ENCODE data around the gene DDX56. TPM values are rescaled to one million over a fixed set of nuclear protein-coding genes. Genes with fewer than 3 reads are reported as not detected.

The DDX56 gene
- polyA plus RNA-seq, 3 donors, result 74.3 to 79.6 (median 79.2) TPM

DNA sequence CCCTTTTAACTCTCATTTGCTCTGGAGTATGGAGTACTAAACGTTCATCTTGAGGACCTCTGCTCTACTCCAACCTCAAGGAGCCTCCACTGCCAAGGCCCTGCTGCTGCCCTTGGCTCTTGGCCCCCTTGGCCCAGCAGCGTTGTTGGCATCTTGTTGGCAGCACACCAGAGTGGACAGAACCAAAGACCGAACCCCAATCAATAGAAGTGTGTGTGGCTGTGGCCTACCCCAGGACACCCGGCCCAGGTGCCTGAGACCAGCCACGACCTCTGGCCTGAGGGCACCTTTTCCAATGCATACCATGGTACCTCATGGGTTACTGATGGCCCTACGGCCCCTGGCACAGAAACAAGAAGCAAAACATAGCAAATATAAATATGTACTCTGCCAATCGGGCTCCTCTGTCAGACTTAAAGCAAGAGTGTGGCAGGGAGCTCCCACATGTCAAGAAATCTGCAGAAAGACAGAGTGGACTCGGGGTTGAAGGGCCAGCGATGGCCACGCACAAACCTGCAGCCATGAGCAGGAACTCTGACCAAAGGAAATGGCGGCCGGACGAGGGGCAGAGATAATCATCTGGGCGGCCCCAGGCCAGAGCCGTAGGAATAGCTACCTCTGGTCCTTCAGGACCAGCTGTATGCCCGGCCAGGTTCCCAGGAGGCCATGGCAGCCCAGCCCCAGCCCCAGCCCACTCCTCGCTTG is 35.5 kb downstream of the DDX56 start:
- no peak for DNase-seq (ENCODE audit: low read depth in 3 of 3, low spot score in 2 of 3)

DNA sequence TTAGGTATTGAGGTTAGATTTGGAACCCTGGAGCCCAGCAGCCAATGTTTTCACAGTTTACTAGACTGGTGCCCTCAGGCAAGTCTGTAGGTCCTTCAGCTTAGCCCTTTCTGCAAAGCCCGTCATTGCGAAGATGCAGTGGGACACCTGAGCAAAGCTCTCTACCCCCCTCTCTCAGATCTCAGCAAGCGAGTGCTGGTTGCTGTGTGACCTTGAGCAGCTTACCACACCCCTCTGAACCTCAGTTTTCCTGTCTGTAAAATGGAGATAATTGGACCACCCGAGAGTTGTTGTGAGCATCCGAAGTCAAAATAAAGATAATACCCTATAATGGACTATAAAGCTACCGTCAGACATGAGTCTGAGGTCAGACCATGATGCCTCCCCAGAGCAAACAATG is 36.3 kb downstream of the DDX56 start:
- DNase-seq (ENCODE audit: low read depth in 3 of 3, low spot score in 2 of 3), result no peak

DNA sequence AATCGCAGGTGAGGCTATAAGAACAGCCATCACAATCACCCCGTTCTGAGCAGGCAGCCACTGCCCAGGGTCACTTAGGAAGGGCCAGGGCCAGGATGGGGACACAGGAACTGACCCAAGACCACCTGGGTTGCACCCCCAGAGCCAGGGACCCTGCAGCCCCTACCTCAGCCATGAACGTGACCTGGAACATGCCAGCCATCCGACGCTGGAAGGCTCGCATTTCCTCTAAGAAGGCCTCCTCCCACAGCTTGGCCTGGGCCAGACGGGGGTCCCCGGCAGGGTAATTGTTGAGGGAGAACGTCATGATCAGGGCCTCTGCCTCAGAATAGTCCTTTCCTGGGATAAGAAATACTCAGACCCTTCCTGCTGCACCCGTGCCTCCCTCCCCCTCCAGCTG is 37.6 kb downstream of the DDX56 start:
- DNase-seq (ENCODE audit: low read depth in 3 of 3, low spot score in 2 of 3), result no peak

DNA sequence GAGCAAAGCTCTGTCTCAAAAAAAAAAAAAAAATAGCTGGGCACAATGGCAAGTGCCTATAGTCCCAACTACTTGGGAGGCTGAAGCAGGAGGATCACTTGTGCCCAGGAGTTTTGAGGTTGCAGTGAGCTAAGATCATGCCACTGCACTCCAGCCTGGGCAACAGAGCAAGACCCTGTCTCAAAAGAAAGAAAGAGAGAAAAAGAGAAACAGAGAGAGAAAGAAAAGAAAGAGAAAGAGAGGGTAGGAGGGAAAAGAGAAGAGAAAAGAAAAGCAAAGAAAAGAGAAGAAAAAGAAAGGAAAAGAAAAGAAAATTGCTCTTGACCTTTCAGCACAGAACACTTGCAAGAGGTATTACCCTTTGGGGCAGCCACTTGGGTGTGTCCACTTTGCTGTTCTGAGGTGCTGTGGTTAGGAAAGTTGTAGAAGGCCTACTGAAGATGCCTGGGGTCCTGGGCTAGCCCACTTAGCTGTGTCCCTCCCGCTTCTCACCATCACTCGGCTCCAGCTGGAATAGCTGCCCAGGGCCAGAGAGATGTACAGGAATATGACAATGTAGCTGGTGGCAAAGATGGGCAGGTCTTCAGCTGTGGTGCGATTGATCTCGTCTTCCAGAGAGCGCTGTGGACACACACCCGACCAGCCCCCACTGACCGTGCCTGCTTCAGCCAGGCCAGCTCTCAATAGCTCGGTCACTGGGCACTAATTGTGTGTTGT is 38.2 kb downstream of the DDX56 start:
- no peak for DNase-seq (ENCODE audit: low read depth in 3 of 3, low spot score in 2 of 3)

DNA sequence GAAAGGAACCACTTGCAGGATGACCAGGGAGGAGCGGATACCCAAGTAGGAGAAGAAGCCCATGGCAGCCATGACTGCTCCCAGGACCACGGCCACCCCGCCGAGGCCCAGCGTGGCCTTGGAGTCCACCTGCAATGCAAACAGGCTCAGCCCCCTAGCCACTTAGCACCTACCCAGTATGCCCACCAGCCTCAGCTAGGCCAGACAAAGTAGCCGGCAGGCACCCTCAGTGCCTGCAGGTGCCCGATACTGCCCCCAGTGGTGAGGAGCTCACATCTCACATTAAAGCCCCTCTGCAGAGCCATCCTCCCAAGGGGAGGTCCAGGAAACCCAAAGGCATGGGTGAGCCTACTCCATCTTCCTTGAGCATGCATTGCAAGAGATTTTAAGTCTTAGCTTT is 39.2 kb downstream of the DDX56 start:
- no peak for DNase-seq (ENCODE audit: low read depth in 3 of 3, low spot score in 2 of 3)

DNA sequence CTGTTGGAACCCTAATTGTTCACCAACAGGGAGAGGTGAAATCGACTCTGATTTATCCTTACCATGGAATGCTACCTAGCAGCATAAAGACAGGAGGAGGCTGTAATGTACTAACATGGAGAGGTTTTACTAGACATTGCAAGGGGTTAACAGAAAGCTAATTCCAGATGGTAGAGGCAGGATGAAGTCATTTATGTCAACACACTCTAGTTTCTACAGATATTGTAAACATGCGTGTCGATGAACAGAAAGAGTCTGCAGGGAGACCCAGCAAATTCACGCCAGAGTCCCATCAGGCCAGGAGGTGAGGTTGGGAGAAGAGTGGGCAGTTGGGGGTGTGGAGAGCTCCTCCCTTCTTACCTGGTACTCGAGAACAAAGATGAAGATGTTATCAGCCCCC is 39.6 kb downstream of the DDX56 start:
- DNase-seq (ENCODE audit: low read depth in 3 of 3, low spot score in 2 of 3), result no peak

DNA sequence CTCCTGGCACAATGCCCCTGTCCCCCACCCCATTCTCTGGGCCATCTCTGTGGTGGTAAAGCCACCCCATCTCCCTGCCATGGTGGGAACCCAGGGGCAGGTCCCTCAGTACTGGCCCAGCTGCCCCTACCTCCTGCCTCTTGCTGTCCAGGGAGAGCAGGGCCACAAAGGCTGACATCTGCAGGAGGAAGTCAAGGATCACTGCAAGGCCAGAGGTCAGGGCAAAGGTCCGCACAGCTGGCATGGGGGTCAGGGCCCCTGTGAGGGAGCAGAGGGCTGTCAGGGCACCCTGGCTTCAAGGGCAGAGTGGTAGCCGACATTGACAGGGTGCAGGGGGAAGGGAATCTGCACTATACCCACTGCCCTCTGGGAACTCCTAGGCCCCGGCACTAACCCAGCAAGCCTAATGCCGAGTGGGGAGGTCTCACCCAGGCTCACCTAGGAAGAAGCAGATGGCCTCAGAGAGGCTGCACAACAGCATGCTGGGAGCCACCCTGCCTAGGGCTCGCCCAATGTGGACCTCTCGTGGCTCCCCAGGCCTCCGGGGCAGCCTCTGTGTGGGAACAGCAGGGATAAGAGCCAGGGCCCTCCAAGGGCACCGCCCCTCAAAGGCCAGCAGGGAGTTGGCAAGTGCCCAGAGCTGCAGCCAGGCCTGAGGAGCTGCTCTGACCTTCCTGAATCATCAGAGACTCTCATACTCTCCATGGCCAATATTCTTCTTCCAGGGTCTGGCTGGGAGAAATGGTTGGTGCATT is 40.2 kb downstream of the DDX56 start:
- no peak for DNase-seq (ENCODE audit: low read depth in 3 of 3, low spot score in 2 of 3)

DNA sequence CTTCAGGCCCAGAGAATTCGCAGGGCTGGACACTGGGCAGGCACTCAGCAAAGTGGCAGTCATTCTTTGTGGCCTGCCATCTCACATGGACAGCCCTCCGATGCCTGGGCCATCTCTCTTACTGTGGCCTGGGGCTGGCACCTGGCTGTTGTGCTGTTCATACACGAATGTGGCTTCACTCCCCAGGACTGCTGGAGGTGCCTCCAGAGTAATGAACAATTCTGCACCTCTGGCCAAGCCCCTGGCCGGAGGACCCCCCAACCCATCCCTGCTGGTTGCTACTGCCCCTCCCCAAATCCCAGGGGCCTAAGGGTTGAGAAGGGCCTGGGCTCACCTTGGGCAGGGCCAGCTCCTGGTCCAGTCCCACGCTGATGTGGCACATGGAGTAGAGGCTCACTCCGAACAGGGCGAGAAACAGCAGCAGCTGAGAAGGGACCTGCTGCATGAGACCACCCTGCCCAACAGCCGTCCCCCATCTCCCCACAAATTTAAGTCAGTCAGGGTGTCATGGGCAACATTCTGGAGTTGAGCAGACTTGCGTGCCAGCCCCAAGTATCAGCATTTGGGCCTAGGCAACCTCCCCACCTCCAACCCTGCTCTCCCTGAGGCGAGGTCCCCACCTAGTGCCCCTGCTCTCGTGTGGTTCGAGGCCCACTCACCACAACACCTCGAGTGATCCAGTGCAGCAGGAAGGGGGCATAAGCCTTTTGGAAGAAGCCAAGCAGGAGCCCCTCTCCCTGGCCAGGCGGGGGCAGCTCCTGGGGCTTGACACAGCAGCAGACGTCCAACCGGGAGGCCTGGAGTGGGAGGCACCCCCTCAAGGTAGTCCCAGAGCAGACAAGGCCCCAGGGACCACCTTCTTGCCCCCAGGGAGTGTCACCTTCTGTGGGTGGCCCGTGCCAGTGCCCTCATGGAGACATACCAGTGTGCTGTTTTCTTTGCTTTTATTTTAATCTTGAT is 42.0 kb downstream of the DDX56 start:
- DNase-seq (ENCODE audit: low read depth in 3 of 3, low spot score in 2 of 3), result no peak

DNA sequence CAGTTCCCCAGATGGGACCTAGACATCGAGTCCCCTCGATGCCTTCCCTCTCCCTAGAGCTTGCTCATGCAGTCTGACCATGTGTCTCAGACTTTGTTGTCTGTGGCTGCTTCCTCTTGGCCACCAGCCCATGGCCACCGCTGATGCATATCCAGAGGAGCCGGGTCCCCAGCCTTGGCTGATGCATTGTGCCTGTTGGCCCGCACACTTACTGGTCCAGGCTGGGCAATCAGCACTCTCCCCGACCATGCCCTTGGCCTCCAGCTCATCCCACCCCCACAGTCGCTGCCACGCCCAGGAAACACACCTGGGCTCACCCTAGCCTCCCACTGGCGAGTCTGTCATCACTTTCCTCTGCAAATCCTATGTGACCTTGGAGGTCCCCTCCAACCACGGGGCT is 42.7 kb downstream of the DDX56 start:
- DNase-seq (ENCODE audit: low read depth in 3 of 3, low spot score in 2 of 3), result no peak

DNA sequence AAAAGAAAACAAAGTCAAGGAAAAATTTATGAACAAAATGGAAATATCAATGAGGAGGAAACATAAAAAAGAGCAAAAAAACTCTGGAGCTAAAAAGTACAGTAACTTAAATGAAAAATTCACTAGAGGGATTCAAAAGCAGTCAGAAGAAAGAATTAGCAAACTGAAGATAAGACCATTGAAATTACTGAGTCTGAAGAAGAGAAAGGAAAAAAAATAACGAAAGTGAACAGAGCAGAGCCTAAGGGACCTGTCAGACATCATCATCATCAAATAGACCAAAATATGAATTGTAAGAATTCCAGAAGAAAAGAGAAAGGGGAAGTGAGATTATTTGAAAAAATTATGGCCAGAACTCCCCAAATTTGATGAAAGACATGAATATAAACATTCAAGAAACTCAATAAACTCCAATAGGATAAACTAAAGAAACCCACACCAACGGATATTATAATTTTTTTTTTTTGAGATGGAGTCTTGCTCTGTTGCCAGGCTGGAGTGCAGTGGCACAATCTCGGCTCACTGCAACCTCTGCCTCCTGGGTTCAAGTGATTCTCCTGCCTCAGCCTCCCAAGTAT is 48.8 kb downstream of the DDX56 start:
- DNase-seq (ENCODE audit: low read depth in 3 of 3, low spot score in 2 of 3), result no peak

DNA sequence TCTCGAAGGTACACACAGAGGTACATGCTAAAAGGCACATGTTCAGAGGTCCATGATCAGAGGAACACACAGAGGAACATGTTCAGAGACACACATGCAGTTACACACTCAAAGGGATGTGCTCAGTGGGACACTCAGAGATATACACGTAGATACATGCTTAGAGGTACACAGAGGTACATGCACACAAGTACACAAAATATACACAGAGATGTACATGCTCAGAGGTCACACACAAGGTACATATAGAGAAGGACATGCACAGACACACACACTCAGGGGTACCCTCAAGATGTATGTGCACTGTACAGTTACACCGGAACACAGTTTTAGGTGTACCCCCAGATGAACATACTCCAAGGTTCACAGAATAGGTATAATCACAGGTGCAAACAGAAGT is 51.4 kb downstream of the DDX56 start:
- no peak for DNase-seq (ENCODE audit: low read depth in 3 of 3, low spot score in 2 of 3)

DNA sequence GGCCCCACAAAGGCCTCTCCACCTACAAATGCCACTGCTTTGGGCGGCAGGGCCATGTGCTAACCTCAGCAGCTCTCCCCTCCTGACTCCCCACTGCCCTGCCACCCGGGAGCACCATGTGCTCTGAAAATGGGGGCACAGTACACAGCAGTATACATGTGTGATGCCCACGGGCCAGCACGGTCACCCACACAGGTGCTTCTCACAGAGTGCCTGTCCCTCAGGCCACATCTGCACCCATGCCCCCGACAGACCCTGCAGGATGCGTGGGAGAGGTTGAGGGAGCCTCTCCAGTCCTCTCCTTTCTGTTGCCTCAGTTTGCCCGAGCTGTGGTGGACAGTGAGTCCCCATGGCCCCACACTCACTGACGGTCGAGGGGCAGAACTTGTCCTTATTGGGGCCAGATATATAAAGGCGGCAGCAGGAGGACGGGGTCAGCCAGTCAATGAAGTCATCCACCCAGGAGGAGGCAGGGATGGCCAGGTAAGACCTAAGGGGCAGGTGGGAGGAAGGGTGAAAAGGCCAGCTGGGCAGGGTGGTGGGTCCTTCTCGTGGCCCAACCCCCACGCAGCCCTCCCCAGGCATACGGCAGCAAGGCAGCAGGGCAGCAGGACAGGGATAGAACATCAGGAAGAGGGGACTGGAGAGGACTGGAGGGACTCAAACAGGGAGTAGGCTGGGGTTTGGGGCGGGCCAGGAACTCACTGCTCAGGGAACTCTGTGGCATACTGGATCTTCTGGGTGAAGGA is 52.2 kb downstream of the DDX56 start:
- DNase-seq (ENCODE audit: low read depth in 3 of 3, low spot score in 2 of 3), result no peak

DNA sequence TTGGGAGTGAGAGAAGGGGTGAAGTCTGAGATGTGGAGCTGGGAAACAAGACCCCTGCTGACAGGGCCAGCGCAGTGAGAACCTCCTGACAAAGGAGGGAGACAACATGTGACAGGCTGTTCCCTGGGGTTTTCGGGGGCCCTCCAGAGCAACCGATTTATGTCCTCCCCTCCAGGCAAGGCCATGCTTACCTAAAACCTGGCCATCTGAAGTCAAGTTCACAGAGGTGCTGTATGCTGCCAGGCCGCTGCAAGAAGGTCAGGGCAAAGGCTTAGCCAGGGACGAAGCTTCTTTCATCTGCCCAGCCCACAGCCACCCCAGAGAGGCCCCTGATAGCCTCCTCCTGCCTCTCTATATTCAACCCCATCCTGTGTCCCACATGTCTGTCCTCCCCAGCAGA is 53.1 kb downstream of the DDX56 start:
- no peak for DNase-seq (ENCODE audit: low read depth in 3 of 3, low spot score in 2 of 3)

DNA sequence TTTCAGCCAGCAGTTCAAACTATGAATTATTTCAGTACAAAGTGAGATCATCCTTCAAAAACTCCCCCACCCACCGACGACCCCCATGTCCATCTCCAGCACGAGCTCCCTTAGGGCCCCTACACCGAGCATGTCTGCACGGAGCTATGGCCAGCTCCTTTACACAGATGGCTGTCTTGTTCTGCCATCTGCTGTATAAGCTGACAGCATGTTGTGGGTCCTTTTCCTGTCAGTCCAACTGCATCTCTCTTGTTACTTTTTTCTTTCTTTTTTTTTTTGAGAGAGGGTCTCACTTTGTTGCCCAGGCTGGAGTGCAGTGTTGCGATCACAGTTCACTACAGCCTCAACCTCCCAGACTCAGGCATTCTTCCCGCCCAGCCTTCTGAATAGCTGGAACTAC is 54.2 kb downstream of the DDX56 start:
- DNase-seq (ENCODE audit: low read depth in 3 of 3, low spot score in 2 of 3), result no peak

DNA sequence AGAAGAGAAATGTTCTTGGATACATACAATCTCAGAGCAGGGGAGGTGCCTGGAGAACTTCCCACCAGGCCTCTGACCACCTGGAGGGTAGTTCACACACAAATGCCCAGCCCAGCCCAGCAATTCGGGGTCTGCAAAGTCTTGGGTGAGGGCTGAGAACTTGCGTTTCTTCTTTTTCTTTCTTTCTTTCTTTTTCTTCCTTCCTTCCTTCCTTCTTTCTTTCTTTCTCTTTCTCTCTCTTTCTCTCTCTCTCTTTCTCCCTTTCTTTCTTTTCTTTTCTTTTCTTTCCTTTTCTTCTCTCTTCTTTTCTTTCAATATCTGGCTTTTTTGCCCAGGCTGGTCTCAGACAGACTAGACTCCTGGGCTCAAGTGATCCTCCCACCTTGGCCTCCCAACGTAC is 54.9 kb downstream of the DDX56 start:
- no peak for DNase-seq (ENCODE audit: low read depth in 3 of 3, low spot score in 2 of 3)

DNA sequence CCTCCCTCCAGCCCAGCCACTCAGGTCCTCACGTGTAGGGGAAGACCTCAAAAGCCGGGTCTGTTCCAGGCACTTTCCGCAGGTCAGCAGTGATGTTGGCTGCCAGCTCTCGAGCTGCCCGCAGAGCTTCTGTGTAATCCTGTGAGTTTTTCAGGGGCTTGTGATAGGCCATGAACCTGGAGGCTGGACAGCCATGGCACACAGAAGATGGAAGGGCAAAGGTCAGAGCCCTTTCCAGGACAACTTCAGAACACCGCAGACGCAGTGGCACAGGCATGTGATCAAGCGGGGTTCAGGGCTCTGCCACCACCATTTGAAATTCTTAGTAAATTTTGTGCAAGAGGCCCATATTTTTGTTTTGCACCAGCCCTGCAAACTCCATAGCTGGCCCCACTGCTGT is 56.5 kb downstream of the DDX56 start:
- DNase-seq (ENCODE audit: low read depth in 3 of 3, low spot score in 2 of 3), result no peak

Measured in right renal cortex interstitium (tissue), 3 donors.